ENCODE results near the gene NPM1.
A peak's percentile ranks its signal among the peaks of the same experiment; 100 is the strongest.
"Not testable (repeated sequence)": the region's sequence is repeated elsewhere in the genome, so short reads cannot be mapped to it uniquely, and the experiment has no call there.

The NPM1 gene

GRCh38 chr5:171387345-171387969 lies at the start of gene NPM1:
NPM1 (plus strand) TSS chr5:171387849; CDS start chr5:171387949, 100 bp downstream.
- H3K27me3 Mint-ChIP-seq, result no peaks in the 10 kb centered on the region
- peak within 1 kb of the TSS; percentile 98 for H3K4me3 Mint-ChIP-seq
- H3K36me3 Mint-ChIP-seq, result peaks cover 6% of the 10 kb centered on the region
- H3K27ac Mint-ChIP-seq, result peak within 1 kb of the TSS; percentile 95
- ATAC-seq (ENCODE audit: low read depth) (peak; percentile 82), DNase-seq (ENCODE audit: low spot score in 2 of 2) (peak; percentile 92 to 97)
- H3K4me1 Mint-ChIP-seq, result peaks cover 33% of the 10 kb centered on the region
- H3K9me3 Mint-ChIP-seq, result no peaks in the 10 kb centered on the region

- no peaks in the 10 kb centered on the region for H3K4me1 Mint-ChIP-seq
- ATAC-seq (ENCODE audit: low read depth) (no peak), DNase-seq (ENCODE audit: low spot score in 2 of 2) (no peak)
- H3K9me3 Mint-ChIP-seq, result no peaks in the 10 kb centered on the region
- H3K4me3 Mint-ChIP-seq, result no peak overlapping the region
- H3K27ac Mint-ChIP-seq, result no peak overlapping the region
- peaks cover 8% of the 10 kb centered on the region for H3K27me3 Mint-ChIP-seq
- H3K36me3 Mint-ChIP-seq, result no peaks in the 10 kb centered on the region
Measured at GRCh38 chr5:171340042-171340441, 47.6 kb upstream of the NPM1 start.

GRCh38 chr5:171340491-171340890 lies 47.2 kb upstream of the NPM1 start:
- Mint-ChIP-seq H3K4me1 (no peaks in the 10 kb centered on the region), H3K27ac (no peak overlapping the region), H3K9me3 (no peaks in the 10 kb centered on the region), H3K36me3 (no peaks in the 10 kb centered on the region), H3K4me3 (no peak overlapping the region), H3K27me3 (peaks cover 6% of the 10 kb centered on the region)
- no peak for DNase-seq (ENCODE audit: low spot score in 2 of 2)
- ATAC-seq (ENCODE audit: low read depth), result no peak

- peak; percentile 50 for ATAC-seq (ENCODE audit: low read depth)
- Mint-ChIP-seq H3K4me1 (no peaks in the 10 kb centered on the region), H3K9me3 (no peaks in the 10 kb centered on the region), H3K36me3 (no peaks in the 10 kb centered on the region), H3K27ac (no peak overlapping the region), H3K4me3 (no peak overlapping the region), H3K27me3 (peaks cover 4% of the 10 kb centered on the region)
- peak in 1 of 2 donors; percentile 3 for DNase-seq (ENCODE audit: low spot score in 2 of 2)
Measured at GRCh38 chr5:171342362-171343111, 45.1 kb upstream of the NPM1 start.

- no peak overlapping the region for H3K4me3 Mint-ChIP-seq
- H3K27ac Mint-ChIP-seq, result no peak overlapping the region
- peaks cover 3% of the 10 kb centered on the region for H3K27me3 Mint-ChIP-seq
- no peak for DNase-seq (ENCODE audit: low spot score in 2 of 2)
- H3K9me3 Mint-ChIP-seq, result peaks cover 2% of the 10 kb centered on the region
- H3K36me3 Mint-ChIP-seq, result no peaks in the 10 kb centered on the region
- no peak for ATAC-seq (ENCODE audit: low read depth)
- H3K4me1 Mint-ChIP-seq, result no peaks in the 10 kb centered on the region
Measured at GRCh38 chr5:171344936-171345608, 42.6 kb upstream of the NPM1 start.

- no peak for DNase-seq (ENCODE audit: low spot score in 2 of 2)
- Mint-ChIP-seq H3K4me3 (no peak overlapping the region), H3K36me3 (no peaks in the 10 kb centered on the region), H3K27me3 (peaks cover 4% of the 10 kb centered on the region), H3K9me3 (peaks cover 3% of the 10 kb centered on the region), H3K4me1 (peaks cover 2% of the 10 kb centered on the region), H3K27ac (no peak overlapping the region)
- ATAC-seq (ENCODE audit: low read depth), result no peak
Measured at GRCh38 chr5:171351536-171352073, 36.0 kb upstream of the NPM1 start.

GRCh38 chr5:171355302-171355724 lies 32.3 kb upstream of the NPM1 start:
- peak; percentile 94 for ATAC-seq (ENCODE audit: low read depth)
- H3K27ac Mint-ChIP-seq, result no peak overlapping the region
- DNase-seq (ENCODE audit: low spot score in 2 of 2), result peak in 1 of 2 donors; percentile 21
- no peaks in the 10 kb centered on the region for H3K36me3 Mint-ChIP-seq
- H3K4me1 Mint-ChIP-seq, result peaks cover 2% of the 10 kb centered on the region
- H3K9me3 Mint-ChIP-seq, result no peaks in the 10 kb centered on the region
- H3K4me3 Mint-ChIP-seq, result peak overlapping the region; percentile 65
- no peaks in the 10 kb centered on the region for H3K27me3 Mint-ChIP-seq

GRCh38 chr5:171357843-171358242 lies 29.8 kb upstream of the NPM1 start:
- no peak overlapping the region for H3K4me3 Mint-ChIP-seq
- H3K36me3 Mint-ChIP-seq, result no peaks in the 10 kb centered on the region
- H3K4me1 Mint-ChIP-seq, result peaks cover 2% of the 10 kb centered on the region
- H3K27ac Mint-ChIP-seq, result no peak overlapping the region
- DNase-seq (ENCODE audit: low spot score in 2 of 2) (no peak), ATAC-seq (ENCODE audit: low read depth) (no peak)
- no peaks in the 10 kb centered on the region for H3K27me3 Mint-ChIP-seq
- H3K9me3 Mint-ChIP-seq, result no peaks in the 10 kb centered on the region

- not testable (repeated sequence) for H3K9me3 Mint-ChIP-seq; ATAC-seq (ENCODE audit: low read depth); H3K4me3 Mint-ChIP-seq; H3K27me3 Mint-ChIP-seq; DNase-seq (ENCODE audit: low spot score in 2 of 2); H3K4me1 Mint-ChIP-seq; H3K27ac Mint-ChIP-seq; H3K36me3 Mint-ChIP-seq
Measured at GRCh38 chr5:171361151-171361550, 26.5 kb upstream of the NPM1 start.

- H3K4me1 Mint-ChIP-seq; H3K36me3 Mint-ChIP-seq; H3K27ac Mint-ChIP-seq; DNase-seq (ENCODE audit: low spot score in 2 of 2); H3K9me3 Mint-ChIP-seq; H3K27me3 Mint-ChIP-seq; H3K4me3 Mint-ChIP-seq; ATAC-seq (ENCODE audit: low read depth): not testable (repeated sequence)
Measured at GRCh38 chr5:171363249-171363648, 24.4 kb upstream of the NPM1 start.

- Mint-ChIP-seq H3K27ac (no peak overlapping the region), H3K9me3 (no peaks in the 10 kb centered on the region), H3K36me3 (no peaks in the 10 kb centered on the region), H3K27me3 (peaks cover 10% of the 10 kb centered on the region), H3K4me1 (peaks cover 4% of the 10 kb centered on the region), H3K4me3 (no peak overlapping the region)
- DNase-seq (ENCODE audit: low spot score in 2 of 2) (no peak), ATAC-seq (ENCODE audit: low read depth) (peak; percentile 41)
Measured at GRCh38 chr5:171363846-171364245, 23.8 kb upstream of the NPM1 start.

GRCh38 chr5:171365351-171365750 lies 22.3 kb upstream of the NPM1 start:
- DNase-seq (ENCODE audit: low spot score in 2 of 2), result no peak
- no peaks in the 10 kb centered on the region for H3K9me3 Mint-ChIP-seq
- H3K36me3 Mint-ChIP-seq, result no peaks in the 10 kb centered on the region
- ATAC-seq (ENCODE audit: low read depth), result no peak
- no peak overlapping the region for H3K27ac Mint-ChIP-seq
- H3K4me3 Mint-ChIP-seq, result no peak overlapping the region
- peaks cover 13% of the 10 kb centered on the region for H3K27me3 Mint-ChIP-seq
- peaks cover 4% of the 10 kb centered on the region for H3K4me1 Mint-ChIP-seq

GRCh38 chr5:171366645-171367044 lies 21.0 kb upstream of the NPM1 start:
- H3K4me3 Mint-ChIP-seq, result no peak overlapping the region
- H3K9me3 Mint-ChIP-seq, result no peaks in the 10 kb centered on the region
- DNase-seq (ENCODE audit: low spot score in 2 of 2), result no peak
- peaks cover 15% of the 10 kb centered on the region for H3K27me3 Mint-ChIP-seq
- no peaks in the 10 kb centered on the region for H3K36me3 Mint-ChIP-seq
- ATAC-seq (ENCODE audit: low read depth), result no peak
- H3K27ac Mint-ChIP-seq, result no peak overlapping the region
- peaks cover 4% of the 10 kb centered on the region for H3K4me1 Mint-ChIP-seq
